ENCODE data around the gene PPARD.
"Not testable (repeated sequence)": the region's sequence is repeated elsewhere in the genome, so short reads cannot be mapped to it uniquely, and the experiment has no call there.

PPARD gene

GRCh38 chr6:35342258-35343091, at the start of gene PPARD:
TSS of gene PPARD (plus strand) at chr6:35342558. CDS start at chr6:35411088, 68,530 bp downstream.
- DNase-seq = peak; percentile 97

GRCh38 chr6:35293681-35294080, 48.7 kb upstream of the PPARD start:
- no peak for DNase-seq

- peak; percentile 40 for DNase-seq
These were observed 47.9 kb upstream of the PPARD start for GRCh38 chr6:35294308-35294945.

- no peak for DNase-seq
These were observed 47.3 kb upstream of the PPARD start for GRCh38 chr6:35295036-35295435.

GRCh38 chr6:35295521-35296315, 46.6 kb upstream of the PPARD start:
- no peak for DNase-seq

GRCh38 chr6:35296931-35297600, 45.3 kb upstream of the PPARD start:
- DNase-seq = peak; percentile 45

DNA sequence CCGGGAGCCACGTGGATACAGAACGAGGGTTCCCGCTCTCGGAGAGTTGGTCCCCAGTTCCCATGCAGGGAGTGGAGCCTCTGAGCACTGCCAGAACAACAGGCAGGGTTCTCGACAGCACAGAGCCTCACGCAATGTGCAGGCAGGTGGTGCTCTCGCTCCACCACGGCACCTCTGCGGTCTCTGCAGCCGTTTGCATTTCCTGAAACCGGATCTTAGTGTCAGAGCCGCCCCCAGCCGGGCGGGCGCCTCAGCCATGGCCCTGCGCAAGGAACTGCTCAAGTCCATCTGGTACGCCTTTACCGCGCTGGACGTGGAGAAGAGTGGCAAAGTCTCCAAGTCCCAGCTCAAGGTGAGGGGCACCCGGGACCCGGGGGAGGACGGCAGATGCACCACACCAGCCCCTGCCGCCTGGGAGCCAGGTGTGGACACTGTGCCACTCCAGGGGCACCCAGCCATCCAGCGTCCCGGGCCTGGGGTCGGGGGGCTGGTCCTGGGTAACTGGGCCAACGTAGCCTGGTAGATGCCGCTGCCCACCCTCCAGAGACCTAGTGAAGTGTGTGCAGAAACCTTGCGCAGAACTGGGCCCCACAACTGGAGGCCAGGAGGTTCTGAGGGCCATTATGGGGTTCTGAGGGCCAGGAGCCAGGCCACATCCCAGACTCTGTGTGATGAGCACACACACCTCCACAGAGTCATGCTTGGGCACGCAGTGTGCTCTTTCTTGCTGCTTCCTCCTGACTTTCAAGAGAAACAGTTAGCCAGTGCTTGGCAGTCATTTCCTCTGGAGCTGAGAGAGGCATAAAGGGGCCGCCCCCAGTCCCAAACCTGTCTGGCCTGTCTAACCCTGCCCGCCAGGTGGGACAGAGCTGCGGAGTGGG, 44.5 kb upstream of the PPARD start, which contains the start of gene DEF6:
TSS of gene DEF6 (plus strand) at position 218 of the 881 bp plus-strand sequence. CDS start at position 257, 39 bp downstream.
- DNase-seq = peak; percentile 75

GRCh38 chr6:35298625-35299140, 43.7 kb upstream of the PPARD start:
- DNase-seq = no peak

DNA sequence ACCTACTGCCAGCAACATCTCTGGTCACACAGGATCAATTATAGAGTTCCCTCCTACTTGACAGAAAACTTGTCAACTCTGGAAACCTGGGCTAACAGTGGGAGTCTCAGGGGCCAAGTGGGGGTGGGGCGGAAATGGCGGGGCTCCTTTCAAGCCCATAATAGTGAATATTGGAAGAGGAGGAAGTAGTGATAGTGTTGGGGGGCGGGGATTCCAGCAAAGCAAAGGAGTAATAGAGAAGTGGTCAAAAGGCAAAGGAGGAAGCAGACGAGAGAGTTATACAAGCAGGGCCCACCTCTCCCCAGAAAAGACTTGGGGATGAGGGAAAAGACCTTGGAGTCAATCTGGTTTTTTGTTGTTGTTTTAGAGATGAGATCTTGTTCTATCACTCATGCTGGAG, 42.7 kb upstream of the PPARD start:
- DNase-seq = peak; percentile 74

DNA sequence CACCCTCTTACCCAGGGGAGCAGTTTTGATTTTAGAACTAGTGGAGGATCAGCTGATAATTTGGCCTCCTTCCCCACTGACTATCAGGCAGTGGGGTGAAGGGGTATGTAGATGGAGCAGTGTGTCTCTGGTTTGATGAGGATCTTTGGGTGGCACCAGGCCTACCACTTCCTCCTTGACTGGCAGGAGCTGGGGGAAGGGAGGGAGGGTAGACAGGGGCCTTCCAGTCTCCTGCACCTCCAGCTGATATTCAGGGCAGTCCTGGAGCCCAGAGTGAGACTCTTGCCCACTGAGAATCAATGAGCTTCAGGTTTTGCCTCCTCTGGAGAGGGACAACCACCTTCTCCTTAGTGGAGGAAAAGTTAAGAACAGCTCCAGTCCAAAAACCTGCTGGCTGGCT, 41.5 kb upstream of the PPARD start:
- DNase-seq = no peak

DNA sequence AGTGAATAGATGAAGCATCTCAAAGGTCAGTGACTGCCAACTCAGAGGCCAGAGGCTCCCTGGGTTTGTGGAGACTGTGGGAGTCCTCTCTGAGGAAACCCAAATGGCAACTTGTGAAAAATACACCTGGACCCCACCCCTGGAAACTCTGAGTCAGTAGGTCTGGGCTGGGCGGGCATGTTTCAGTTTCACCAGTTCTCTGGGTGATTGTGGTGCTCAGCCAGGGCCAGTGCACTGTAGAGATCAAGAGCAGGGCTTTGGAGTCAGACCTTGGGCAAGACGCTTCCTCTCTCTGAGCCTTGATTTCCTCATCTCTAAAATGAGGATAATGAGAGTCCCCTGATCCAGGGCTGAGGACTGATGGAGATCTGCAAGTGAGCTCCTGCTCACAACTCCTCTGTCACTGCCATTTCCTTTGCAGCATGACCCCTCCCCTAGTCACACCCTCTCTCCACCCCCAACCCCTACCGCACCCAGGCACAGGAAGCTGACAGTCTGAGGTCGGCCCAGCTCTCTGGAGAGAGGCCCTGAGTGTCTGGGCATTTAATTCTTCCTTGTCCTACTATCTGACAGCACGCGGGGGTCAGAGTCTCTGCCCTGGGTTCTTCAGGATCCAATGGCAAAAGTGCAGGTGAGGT, 39.6 kb upstream of the PPARD start:
- peak; percentile 87 for DNase-seq

DNA sequence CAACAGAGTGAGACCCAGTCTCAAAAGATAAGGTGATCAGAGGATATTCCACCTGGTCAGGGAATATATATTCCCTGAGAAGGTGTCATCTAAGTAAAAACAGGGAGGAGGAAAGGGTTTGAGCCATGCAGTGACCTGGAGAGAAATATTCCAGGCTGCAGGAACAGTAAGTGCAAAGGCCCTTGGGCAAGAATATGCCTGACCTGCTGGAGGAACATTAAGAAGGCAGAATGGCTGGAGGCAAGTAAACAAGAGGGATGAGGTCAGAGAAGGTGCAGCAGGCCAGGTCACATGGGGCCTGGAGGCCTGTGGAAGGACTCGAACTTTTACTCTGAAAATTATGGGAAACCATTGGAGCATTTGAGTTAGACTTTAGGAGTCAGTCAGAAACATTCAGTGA, 38.1 kb upstream of the PPARD start:
- DNase-seq = no peak

- no peak for DNase-seq
These were observed 37.2 kb upstream of the PPARD start for GRCh38 chr6:35305117-35305516.

DNA sequence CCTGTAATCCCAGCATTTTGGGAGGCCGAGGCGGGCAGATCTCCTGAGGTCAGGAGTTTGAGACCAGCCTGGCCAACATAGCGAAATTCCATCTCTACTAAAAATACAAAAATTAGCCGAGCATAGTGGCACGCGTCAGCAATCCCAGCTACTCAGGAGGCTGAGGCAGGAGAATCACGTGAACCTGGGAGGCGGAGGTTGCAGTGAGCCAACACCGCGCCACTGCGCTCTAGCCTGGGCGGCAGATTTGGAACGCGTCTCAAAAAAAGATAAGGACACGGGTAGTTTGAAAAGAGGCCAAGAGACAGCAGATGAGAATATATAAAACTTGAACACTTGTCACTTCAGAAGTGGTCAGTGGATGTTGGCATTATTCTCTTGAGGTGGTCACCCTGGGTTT, 35.2 kb upstream of the PPARD start:
- DNase-seq = not testable (repeated sequence)

DNA sequence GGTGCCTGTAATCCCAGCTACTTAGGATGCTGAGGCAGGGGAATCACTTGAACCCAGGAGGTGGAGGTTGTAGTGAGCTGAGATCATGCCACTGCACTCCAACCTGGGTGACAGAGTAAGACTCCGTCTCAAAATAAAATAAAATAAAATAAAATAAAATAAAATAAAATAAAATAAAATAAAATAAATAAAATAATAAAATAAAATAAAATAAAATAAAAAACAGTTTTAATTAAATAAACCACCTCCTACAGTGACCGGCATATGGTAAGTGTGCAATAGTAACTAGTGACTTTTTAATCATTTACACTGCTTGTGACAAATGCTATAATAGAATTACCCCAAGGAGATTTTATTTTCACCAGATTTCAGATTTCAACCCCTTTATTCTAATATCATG, 33.8 kb upstream of the PPARD start:
- DNase-seq = not testable (repeated sequence)

GRCh38 chr6:35309611-35310264, 32.6 kb upstream of the PPARD start:
- no peak for DNase-seq

- DNase-seq = no peak
These were observed 32.0 kb upstream of the PPARD start for GRCh38 chr6:35310265-35310831.

GRCh38 chr6:35311390-35312075, 30.8 kb upstream of the PPARD start:
- peak; percentile 42 for DNase-seq

DNA sequence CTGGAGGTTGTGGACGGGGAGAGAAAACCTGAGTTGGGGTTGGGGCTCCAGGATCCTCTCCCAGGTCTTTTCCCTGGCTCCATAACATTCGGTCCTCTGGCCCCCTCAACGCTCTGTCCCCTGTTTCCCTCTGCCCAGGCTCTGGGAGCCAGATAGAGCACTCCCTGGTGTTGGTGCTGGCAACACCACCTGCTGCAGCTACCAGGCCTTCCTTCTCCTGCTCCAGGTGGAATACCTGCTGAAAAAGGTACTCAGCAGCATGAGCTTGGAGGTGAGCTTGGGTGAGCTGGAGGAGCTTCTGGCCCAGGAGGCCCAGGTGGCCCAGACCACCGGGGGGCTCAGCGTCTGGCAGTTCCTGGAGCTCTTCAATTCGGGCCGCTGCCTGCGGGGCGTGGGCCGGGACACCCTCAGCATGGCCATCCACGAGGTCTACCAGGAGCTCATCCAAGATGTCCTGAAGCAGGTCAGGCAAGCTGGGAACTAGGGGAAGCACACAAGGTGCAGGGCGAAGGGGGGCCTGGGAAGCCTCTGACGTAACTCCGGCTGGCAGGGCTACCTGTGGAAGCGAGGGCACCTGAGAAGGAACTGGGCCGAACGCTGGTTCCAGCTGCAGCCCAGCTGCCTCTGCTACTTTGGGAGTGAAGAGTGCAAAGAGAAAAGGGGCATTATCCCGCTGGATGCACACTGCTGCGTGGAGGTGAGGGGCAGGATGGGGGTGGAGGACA, 30.1 kb upstream of the PPARD start:
- DNase-seq = no peak
